ENCODE results near the gene DRD5. TPM values are rescaled to one million over a fixed set of nuclear protein-coding genes. Genes with fewer than 3 reads are reported as not detected.

DRD5 gene
- not detected for total RNA-seq

DNA sequence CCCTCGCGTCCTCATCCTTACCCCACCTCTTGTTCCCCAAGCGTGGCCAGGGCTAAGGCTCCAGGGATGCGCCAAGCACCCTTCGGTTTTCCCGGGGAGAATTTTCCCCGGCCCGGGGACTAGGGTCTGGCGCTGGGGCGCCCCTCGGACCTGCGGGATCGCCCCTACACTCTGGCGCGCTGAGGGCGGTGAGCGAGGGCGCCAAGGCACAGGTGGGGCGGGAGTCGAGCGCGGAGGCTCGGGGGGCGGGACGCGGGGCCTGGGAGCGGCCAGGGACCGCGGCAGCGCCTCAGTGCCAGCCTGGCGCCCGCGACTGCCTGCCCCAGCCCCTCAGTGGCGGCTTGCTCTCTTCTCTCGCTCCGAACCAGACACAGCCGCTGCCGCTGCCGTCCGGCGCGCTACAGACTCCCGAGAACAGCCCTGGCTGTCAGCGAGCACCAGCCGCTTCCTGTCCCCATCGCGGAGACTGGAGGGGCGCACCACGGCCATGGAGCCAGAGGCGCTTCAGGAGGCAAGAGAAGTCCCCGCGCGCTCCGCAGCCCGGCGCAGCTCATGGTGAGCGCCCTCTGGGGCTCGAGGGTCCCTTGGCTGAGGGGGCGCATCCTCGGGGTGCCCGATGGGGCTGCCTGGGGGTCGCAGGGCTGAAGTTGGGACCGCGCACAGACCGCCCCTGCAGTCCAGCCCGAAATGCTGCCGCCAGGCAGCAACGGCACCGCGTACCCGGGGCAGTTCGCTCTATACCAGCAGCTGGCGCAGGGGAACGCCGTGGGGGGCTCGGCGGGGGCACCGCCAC is at the start of gene DRD5:
TSS of gene DRD5 (plus strand) at position 292 of the 793 bp plus-strand sequence. CDS start at position 688, 396 bp downstream.
- TF ChIP-seq, protein P1, sequence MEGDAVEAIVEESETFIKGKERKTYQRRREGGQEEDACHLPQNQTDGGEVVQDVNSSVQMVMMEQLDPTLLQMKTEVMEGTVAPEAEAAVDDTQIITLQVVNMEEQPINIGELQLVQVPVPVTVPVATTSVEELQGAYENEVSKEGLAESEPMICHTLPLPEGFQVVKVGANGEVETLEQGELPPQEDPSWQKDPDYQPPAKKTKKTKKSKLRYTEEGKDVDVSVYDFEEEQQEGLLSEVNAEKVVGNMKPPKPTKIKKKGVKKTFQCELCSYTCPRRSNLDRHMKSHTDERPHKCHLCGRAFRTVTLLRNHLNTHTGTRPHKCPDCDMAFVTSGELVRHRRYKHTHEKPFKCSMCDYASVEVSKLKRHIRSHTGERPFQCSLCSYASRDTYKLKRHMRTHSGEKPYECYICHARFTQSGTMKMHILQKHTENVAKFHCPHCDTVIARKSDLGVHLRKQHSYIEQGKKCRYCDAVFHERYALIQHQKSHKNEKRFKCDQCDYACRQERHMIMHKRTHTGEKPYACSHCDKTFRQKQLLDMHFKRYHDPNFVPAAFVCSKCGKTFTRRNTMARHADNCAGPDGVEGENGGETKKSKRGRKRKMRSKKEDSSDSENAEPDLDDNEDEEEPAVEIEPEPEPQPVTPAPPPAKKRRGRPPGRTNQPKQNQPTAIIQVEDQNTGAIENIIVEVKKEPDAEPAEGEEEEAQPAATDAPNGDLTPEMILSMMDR (IDR thresholded peaks at IDR 0.05; ENCODE audit: low read depth) = no peak

DNA sequence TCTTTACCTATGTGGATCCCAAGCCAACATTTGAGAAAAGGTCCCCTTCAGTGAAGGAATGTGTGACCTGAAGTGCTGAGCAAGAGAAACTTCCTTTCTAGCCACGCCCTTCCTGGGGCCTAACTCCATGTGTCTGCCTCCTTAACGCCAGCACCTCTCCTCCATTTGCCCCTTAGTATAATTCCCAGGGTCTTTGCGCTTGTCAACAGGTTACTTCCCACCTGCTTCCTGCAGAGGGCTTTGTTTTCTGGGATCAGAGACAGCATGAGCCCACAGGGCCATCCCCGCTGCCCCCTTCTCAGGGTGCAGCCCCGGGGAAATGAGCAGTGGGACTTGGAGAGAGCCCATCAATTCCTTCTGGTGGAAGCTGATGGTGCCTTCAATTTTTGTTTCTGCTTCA is 45.9 kb upstream of the DRD5 start:
- TF ChIP-seq, protein P1 (IDR thresholded peaks at IDR 0.05; ENCODE audit: low read depth) = no peak

DNA sequence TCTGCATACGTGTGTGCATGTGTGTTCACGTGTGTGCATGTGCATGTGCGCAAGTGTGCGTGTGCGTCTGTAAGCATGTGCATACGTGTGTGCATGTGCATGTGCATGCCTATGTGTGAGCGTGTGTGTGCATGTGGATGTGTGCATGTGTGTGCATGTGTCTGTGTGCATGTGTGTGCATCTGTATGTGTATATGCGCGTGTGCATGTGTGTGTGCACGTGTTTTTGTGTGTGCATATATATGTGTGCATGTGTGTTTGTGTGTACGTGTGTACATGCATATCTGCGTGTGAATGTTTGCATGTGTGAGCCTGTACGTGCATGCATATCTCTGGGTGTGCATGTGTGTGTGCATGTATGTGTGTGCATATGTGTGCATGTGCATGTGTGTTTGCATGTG is 35.7 kb upstream of the DRD5 start:
- TF ChIP-seq, protein P1 (IDR thresholded peaks at IDR 0.05; ENCODE audit: low read depth) = no peak

DNA sequence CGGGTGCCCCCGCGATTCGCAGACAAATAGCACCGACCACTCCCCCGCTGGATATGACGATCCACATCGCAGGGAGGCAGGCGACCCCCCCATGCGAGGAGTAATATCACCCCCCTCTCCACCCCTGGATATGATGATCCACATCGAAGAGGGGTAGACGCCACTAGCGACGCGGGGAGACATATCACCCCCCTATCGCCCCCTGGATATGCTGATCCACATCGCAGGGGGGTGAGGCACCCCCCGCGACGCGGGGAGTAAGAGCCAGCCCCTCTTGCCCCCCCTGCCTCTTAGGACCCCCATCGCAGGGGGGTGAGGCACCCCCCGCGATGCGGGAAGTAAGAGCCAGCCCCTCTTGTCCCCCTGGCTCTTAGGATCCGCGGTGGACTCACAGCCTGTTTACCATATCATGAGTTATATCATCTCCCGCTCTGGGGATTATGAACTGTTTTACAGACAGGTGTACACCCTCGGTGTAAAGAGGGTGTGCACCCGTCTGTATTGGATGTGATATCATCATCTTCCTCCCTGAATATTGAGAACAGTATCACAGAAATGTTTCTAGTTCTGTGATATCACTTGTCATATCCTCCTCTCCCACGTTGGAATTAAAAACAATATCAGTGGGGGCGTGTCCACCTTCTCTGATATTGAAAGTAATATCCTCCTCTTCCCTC is 22.7 kb upstream of the DRD5 start:
- TF ChIP-seq, protein P1 (IDR thresholded peaks at IDR 0.05; ENCODE audit: low read depth) = no peak

DNA sequence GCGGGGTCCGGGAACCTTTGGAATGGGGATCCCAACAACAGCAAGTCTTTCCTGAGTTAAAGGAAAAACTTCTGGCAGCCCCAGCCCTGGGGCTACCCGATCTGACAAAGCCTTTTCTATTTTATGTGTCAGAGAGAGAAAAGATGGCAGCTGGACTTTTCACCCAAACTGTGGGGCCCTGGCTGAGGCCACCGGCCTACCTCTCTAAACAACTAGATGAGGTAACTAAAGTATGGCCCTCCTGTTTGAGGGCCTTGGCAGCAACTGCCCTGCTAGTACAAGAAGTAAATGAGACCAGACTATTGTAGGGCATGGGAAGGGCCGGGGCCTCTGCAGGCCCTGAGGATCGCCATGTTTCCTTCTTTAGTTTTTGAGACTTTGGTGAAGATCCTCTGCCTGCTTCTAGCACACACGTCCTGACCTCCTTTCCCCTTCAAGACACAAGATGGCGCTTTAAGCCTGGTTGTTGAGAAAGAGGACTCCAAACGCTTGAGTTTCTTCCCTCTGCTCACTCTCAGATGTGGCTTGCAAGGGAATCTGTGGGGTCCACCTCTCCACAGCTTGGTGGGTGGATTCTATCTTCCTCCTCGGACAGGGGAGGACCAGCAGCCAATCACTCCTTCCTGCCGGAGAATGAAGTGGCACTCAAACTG is 18.5 kb upstream of the DRD5 start:
- TF ChIP-seq, protein P1 (IDR thresholded peaks at IDR 0.05; ENCODE audit: low read depth) = no peak

DNA sequence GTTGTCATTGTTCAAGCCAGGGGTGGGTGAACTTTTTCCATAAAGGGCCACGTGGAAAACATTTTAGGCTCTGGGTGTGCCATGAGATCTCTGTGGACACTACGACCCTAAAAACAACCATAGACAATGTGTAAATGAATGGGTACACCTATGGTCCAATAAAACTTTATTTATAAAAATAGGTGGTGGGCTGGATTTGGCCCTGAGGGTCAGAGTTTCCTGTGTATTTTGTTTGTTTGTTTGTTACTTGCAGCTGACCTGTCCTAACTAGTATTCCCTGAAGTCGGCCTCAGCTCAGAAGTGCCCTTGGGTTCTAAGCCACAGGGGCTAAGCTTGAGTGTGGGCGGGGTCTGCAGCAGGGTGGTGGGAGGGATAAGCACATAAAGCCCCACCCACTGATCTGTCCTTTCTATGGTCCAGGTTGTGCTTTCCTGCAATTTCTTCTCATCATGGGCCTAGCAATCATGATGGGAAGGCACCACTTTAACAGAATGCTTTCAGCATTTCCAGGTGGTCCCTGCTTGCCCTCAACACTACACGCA is 17.2 kb upstream of the DRD5 start:
- TF ChIP-seq, protein P1 (IDR thresholded peaks at IDR 0.05; ENCODE audit: low read depth) = no peak

DNA sequence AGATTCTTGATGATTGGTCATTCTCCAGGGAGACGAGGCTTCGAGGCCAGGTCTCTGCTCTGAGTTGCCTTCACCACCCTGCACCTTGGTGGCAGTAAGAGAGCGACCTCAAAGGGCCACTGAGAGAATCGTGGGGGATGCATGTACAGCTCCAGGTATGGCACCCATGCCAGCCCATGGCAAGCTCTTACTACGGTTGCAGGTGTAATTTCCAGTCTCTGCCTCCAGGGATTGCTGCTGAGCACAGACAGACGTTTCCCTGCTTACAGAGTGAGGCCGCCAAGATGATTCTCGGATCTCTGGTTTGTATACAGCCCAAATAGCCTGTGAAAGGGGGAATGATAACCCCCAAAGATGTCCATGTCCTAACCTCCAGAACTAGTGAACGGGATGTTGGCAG is 16.3 kb upstream of the DRD5 start:
- TF ChIP-seq, protein P1 (IDR thresholded peaks at IDR 0.05; ENCODE audit: low read depth) = no peak
